HCT116 (cell line): ENCODE data around the gene METTL18. TPM values are rescaled to one million over a fixed set of nuclear protein-coding genes. Genes with fewer than 3 reads are reported as not detected.

Source experiments
- ATAC-seq: fragments of 200-7000 bp; cut with Tn5 transposase; 2 replicates; pipeline ENCODE4 v1.9.1; 2020; ENCODE audit warnings: mild to moderate bottlenecking, moderate library complexity
- BruUV-seq: library from RNA; stranded (reverse); fragments of 400-500 nt; replicated peaks from 2 replicates; lab custom pipeline; 2021; lab: Mats Ljungman, UMichigan
- CTCF ChIA-PET: fragments of 300-600 bp; sonication (Branson Sonifier 250); formaldehyde crosslinking; loops from one replicate; lab custom pipeline; 2021; ENCODE audit warnings: antibody characterized with exemption; lab: Charles Lee
- POLR2A ChIA-PET: fragments of 300-600, 350-600 bp; sonication (Branson Sonifier 250); formaldehyde crosslinking; loops from one replicate; lab custom pipeline; 2021; ENCODE audit warnings: antibody characterized with exemption; lab: Charles Lee
- RAD21 ChIA-PET, 2 experiments: fragments of 300-600 bp; sonication (Branson Sonifier 250); formaldehyde crosslinking; loops; one replicate each; lab custom pipeline; 2023; ENCODE audit warnings: low total read pairs in 2 of 2; ENCODE audit not compliant: uncharacterized antibody in 2 of 2, unreplicated experiment in 2 of 2, low non-redundant PET in 1 of 2; lab: Charles Lee
- DNase-seq: peaks from one replicate; pipeline ENCODE4 v3.0.0-alpha.2; 2010; ENCODE audit warnings: low read depth, low spot score
- H2AFZ ChIP-seq: fragments of 200-600 bp; shearing (Covaris generic), sonication (generic); 2 replicates; pipeline ENCODE4 v1.6.1; 2017; ENCODE audit warnings: low read depth, mixed run types, mixed read lengths, antibody characterized with exemption, low read length; ENCODE audit not compliant: poor library complexity, severe bottlenecking
- H3K27ac ChIP-seq: 2 replicates; pipeline ENCODE4 v1.5.1; 2012; ENCODE audit warnings: low read depth, low read length
- H3K27me3 ChIP-seq: fragments of 200-600 bp; sonication (generic); 2 replicates; pipeline ENCODE4 v1.6.1; 2016; ENCODE audit warnings: mixed run types, low read length, mixed read lengths; ENCODE audit not compliant: insufficient read depth
- H3K36me3 ChIP-seq, 2 experiments: fragments of 200-500 bp in 1 of 2; fragments of 200-600 bp in 1 of 2; sonication (Bioruptor generic) in 1 of 2; sonication (generic) in 1 of 2; 2 replicates each; pipeline versions ENCODE4 v1.5.1 to v1.6.1; 2014 to 2016; ENCODE audit warnings: low read length in 2 of 2, inconsistent platforms in 1 of 2, mixed read lengths in 1 of 2, mixed run types in 1 of 2; ENCODE audit not compliant: insufficient read depth in 2 of 2, control insufficient read depth in 1 of 2
- H3K4me1 ChIP-seq, 2 experiments: fragments of 200-600 bp in 1 of 2; sonication (generic) in 1 of 2; 2 replicates each; pipeline versions ENCODE4 v1.5.1 to v1.6.1; 2012 to 2017; ENCODE audit warnings: low read length in 2 of 2, inconsistent platforms in 1 of 2, mild to moderate bottlenecking in 1 of 2, mixed read lengths in 1 of 2, mixed run types in 1 of 2, moderate library complexity in 1 of 2; ENCODE audit not compliant: insufficient read depth in 2 of 2, control insufficient read depth in 1 of 2
- H3K4me2 ChIP-seq: fragments of 200-600 bp; sonication (generic); 2 replicates; pipeline ENCODE4 v1.6.1; 2017; ENCODE audit warnings: mixed run types, low read length, mixed read lengths
- H3K4me3 ChIP-seq, 2 experiments: fragments of 200-600 bp in 1 of 2; sonication (generic) in 1 of 2; replicated peaks in 1 of 2; 2 replicates each; pipeline ENCODE4 v1.5.1; 2011 to 2016; ENCODE audit warnings: low read length in 2 of 2, control low read depth in 1 of 2, low read depth in 1 of 2, mild to moderate bottlenecking in 1 of 2, mixed read lengths in 1 of 2, mixed run types in 1 of 2
- H3K79me2 ChIP-seq: fragments of 200-600 bp; sonication (generic); 2 replicates; pipeline ENCODE4 v1.6.1; 2017; ENCODE audit warnings: mild to moderate bottlenecking, mixed run types, low read length, moderate library complexity, mixed read lengths; ENCODE audit not compliant: insufficient read depth
- H3K9ac ChIP-seq: fragments of 200-600 bp; sonication (generic); 2 replicates; pipeline ENCODE4 v1.6.1; 2016; ENCODE audit warnings: low read length, mixed read lengths
- H3K9me2 ChIP-seq: fragments of 200-600 bp; sonication (generic), shearing (Covaris generic); 2 replicates; pipeline ENCODE4 v1.6.1; 2017; ENCODE audit warnings: mixed run types, mild to moderate bottlenecking, moderate library complexity; ENCODE audit not compliant: insufficient read depth
- H3K9me3 ChIP-seq, 2 experiments: fragments of 200-500 bp in 1 of 2; fragments of 200-600 bp in 1 of 2; sonication (Bioruptor generic) in 1 of 2; sonication (generic) in 1 of 2; 2 replicates each; pipeline ENCODE4 v1.6.1; 2014 to 2017; ENCODE audit warnings: low read length in 2 of 2, mixed read lengths in 2 of 2, inconsistent platforms in 1 of 2, low read depth in 1 of 2, mild to moderate bottlenecking in 1 of 2, mixed run types in 1 of 2, moderate library complexity in 1 of 2; ENCODE audit not compliant: control insufficient read depth in 1 of 2, insufficient read depth in 1 of 2
- H4K20me1 ChIP-seq: fragments of 200-600 bp; sonication (generic), shearing (Covaris generic); 2 replicates; pipeline ENCODE4 v1.6.1; 2017; ENCODE audit warnings: mixed run types, mild to moderate bottlenecking, moderate library complexity; ENCODE audit not compliant: insufficient read depth
- ATF3 ChIP-seq: IDR thresholded peaks from 2 replicates; pipeline ENCODE4 v1.6.1; 2012
- CBX3 ChIP-seq: IDR thresholded peaks from 2 replicates; pipeline ENCODE4 v1.6.1; 2012; ENCODE audit warnings: low read depth
- CEBPB ChIP-seq: IDR thresholded peaks from 2 replicates; pipeline ENCODE4 v1.6.1; 2012; ENCODE audit warnings: low read depth
- EGR1 ChIP-seq: IDR thresholded peaks from 2 replicates; pipeline ENCODE4 v1.6.1; 2012; ENCODE audit warnings: low read depth
- EZH2 ChIP-seq: fragments of 200-600 bp; sonication (generic); IDR thresholded peaks from 2 replicates; pipeline ENCODE4 v1.6.1; 2017; ENCODE audit warnings: antibody characterized with exemption, mixed run types
- EZH2phosphoT487 ChIP-seq: fragments of 200-600 bp; IDR thresholded peaks from 2 replicates; pipeline ENCODE4 v1.6.1; 2018; ENCODE audit warnings: antibody characterized with exemption, borderline replicate concordance
- JUND ChIP-seq: IDR thresholded peaks from 2 replicates; pipeline ENCODE4 v1.6.1; 2012
- POLR2A ChIP-seq: IDR thresholded peaks from 2 replicates; pipeline ENCODE4 v1.7.0; 2011; ENCODE audit warnings: borderline replicate concordance; ENCODE audit not compliant: insufficient read depth, insufficient read length; ENCODE audit errors: extremely low read depth
- POLR2AphosphoS5 ChIP-seq: IDR thresholded peaks from 2 replicates; pipeline ENCODE4 v1.6.1; 2011; ENCODE audit warnings: mild to moderate bottlenecking, low read depth, low read length, moderate library complexity
- SIN3A ChIP-seq: IDR thresholded peaks from 2 replicates; pipeline ENCODE4 v1.6.1; 2012; ENCODE audit warnings: low read depth
- SP1 ChIP-seq: IDR thresholded peaks from 2 replicates; pipeline ENCODE4 v1.6.1; 2012; ENCODE audit warnings: low read depth
- SRF ChIP-seq: IDR thresholded peaks from 2 replicates; pipeline ENCODE4 v1.6.1; 2012; ENCODE audit warnings: low read depth
- TCF7L2 ChIP-seq: IDR thresholded peaks from 2 replicates; pipeline ENCODE4 v1.7.0; 2011; ENCODE audit warnings: borderline replicate concordance, inconsistent platforms; ENCODE audit not compliant: insufficient read depth, insufficient read length; ENCODE audit errors: extremely low read depth
- YY1 ChIP-seq: IDR thresholded peaks from 2 replicates; pipeline ENCODE4 v1.6.1; 2011; ENCODE audit warnings: low read length, low read depth, moderate library complexity, mild to moderate bottlenecking; ENCODE audit not compliant: insufficient replicate concordance; ENCODE audit errors: extremely low read depth
- ZFX ChIP-seq: fragments of 450-650 bp; IDR thresholded peaks from 2 replicates; pipeline ENCODE4 v1.6.1; 2017
- ZNF274 ChIP-seq: fragments of 200-500 bp; sonication (Bioruptor generic); IDR thresholded peaks from 2 replicates; pipeline ENCODE4 v1.6.1; 2014; ENCODE audit warnings: mild to moderate bottlenecking, low read depth, low read length, inconsistent platforms
- intact Hi-C: fragments of 100-400 bp; cut with micrococcal nuclease; formaldehyde crosslinking; loops from 2 replicates; pipeline ENCODE4 v1.10.0; 2022
- total RNA-seq: library from RNA; stranded (reverse); gene quantifications from one replicate; pipeline ENCODE4 v1.2.1, GENCODE V29; 2021; ENCODE audit not compliant: unreplicated experiment

METTL18 gene
- total RNA-seq, 1 experiment from 2014 or later: 7.4 TPM

DNA sequence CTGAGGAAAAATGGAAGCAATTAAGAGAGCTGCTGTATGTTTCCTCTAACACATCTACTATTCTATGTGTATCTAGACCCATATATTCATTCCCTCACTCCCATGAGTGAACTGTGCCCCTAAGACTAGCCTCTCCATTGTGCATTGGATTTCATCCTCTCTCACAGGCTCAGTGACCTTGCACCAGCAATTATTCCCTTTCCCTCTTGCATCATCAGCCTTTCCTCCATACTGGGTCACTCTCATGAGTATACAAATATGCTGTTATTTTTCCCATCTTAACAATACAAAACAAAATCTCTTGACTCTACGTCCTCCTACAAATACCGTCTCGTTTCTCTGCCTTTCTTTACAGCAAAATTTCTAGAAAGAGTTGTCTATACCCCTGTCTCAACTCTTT is 29.4 kb upstream of the METTL18 start:
- Histone ChIP-seq H3K36me3 (peaks cover 2 to 6% of the 10 kb centered on the region in 2 experiments; a peak in 2 of 4 replicates), H3K27ac (no peak overlapping the region), H3K9ac (no peak overlapping the region), H4K20me1 (no peaks in the 10 kb centered on the region), H3K4me2 (no peak overlapping the region), H3K79me2 (no peaks in the 10 kb centered on the region), H3K4me3 (no peak overlapping the region), H3K4me1 (no peaks in the 10 kb centered on the region), H3K27me3 (no peaks in the 10 kb centered on the region), H3K9me2 (no peaks in the 10 kb centered on the region), H2AFZ (no peak overlapping the region), H3K9me3 (0 out of 4 replicates have a peak, but pooled peaks cover 0 to 2% of the 10 kb centered on the region in 2 experiments)
- ChIA-PET RAD21 (no interaction called here), CTCF (no interaction called here), POLR2A (no interaction called here)
- ATAC-seq (no peak), DNase-seq (no peak)
- intact Hi-C loops: no loop called here
- no TSS peak for BruUV-seq
- TF ChIP-seq POLR2A (no peak), EZH2phosphoT487 (no peak), EZH2 (no peak), EGR1 (no peak), ZFX (no peak), SIN3A (no peak), CBX3 (no peak), YY1 (no peak), TCF7L2 (no peak), CEBPB (no peak)

GRCh38 chr1:169821500-169821899 is 26.8 kb upstream of the METTL18 start:
- RAD21 ChIA-PET: no interaction called here
- no peak overlapping the region for H2AFZ ChIP-seq
- no peak for DNase-seq
- H3K9ac ChIP-seq: no peak overlapping the region
- H4K20me1 ChIP-seq: no peaks in the 10 kb centered on the region
- ATAC-seq: no peak
- TF ChIP-seq YY1 (no peak), SP1 (no peak), SRF (no peak), JUND (no peak), ZNF274 (no peak), EZH2 (no peak), POLR2AphosphoS5 (no peak), ATF3 (no peak)
- TF ChIP-seq, all 23 proteins: peak for 0
- no peaks in the 10 kb centered on the region for H3K9me2 ChIP-seq
- 0 out of 4 replicates have a peak, but pooled peaks cover 0 to 3% of the 10 kb centered on the region in 2 experiments for H3K9me3 ChIP-seq
- intact Hi-C loops: no loop called here
- 0 out of 4 replicates have a peak, but pooled peaks cover 0 to 7% of the 10 kb centered on the region in 2 experiments for H3K36me3 ChIP-seq
- CTCF ChIA-PET: no interaction called here
- H3K27ac ChIP-seq: no peak overlapping the region
- no peaks in the 10 kb centered on the region for H3K4me1 ChIP-seq
- POLR2A ChIA-PET: no interaction called here
- BruUV-seq: no TSS peak
- H3K27me3 ChIP-seq: no peaks in the 10 kb centered on the region
- H3K79me2 ChIP-seq: no peaks in the 10 kb centered on the region
- H3K4me2 ChIP-seq: no peak overlapping the region
- H3K4me3 ChIP-seq: no peak overlapping the region
